Measurements from ENCODE around the gene LRRC52.

GRCh38 chr1:165520646-165521045 lies 23.2 kb upstream of the LRRC52 start:
- TF ChIP-seq CTCF (IDR thresholded peaks at IDR 0.05) (no peak), POLR2A (IDR thresholded peaks at IDR 0.05) (no peak)

Measured in Peyer's patch (tissue), 4 donors.